ENCODE data around the gene RGS2.

RGS2 gene

DNA sequence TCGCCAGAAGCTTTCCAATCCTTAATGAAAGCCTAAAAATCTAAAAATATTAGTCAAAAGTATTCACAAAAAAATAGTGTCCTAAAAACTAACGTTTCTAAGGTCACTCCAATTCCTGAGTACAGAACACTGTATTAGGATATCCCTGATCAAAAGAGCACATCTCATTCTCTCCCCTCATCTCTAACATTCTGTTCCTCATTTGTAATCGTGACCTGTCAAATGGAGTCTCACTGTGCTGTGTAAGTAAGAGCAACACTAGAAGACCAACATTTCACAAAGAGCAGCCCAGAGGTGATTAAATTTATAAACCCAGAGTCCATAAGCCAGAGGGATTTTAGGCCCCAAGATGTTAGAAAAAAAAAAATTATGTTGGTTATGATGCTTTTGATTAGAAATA, 26.3 kb downstream of the RGS2 start:
- no peak for DNase-seq (ENCODE audit: low read depth in 2 of 2)
- no peak for TF ChIP-seq CTCF (IDR thresholded peaks at IDR 0.05; ENCODE audit: low read depth, low read length)
- H3K4me3 ChIP-seq (replicated peaks in 1 of 2; ENCODE audit: low read depth in 2 of 2, low read length in 2 of 2): no peak overlapping the region

- no peak overlapping the region for H3K4me3 ChIP-seq (replicated peaks in 1 of 2; ENCODE audit: low read depth in 2 of 2, low read length in 2 of 2)
- TF ChIP-seq CTCF (IDR thresholded peaks at IDR 0.05; ENCODE audit: low read depth, low read length): no peak
- DNase-seq (ENCODE audit: low read depth in 2 of 2): no peak
Measured at GRCh38 chr1:192839162-192840066, 30.6 kb downstream of the RGS2 start.

GRCh38 chr1:192844360-192844759, 35.5 kb downstream of the RGS2 start:
- no peak for DNase-seq (ENCODE audit: low read depth in 2 of 2)

GRCh38 chr1:192846950-192847349, 38.1 kb downstream of the RGS2 start:
- H3K4me3 ChIP-seq (replicated peaks in 1 of 2; ENCODE audit: low read depth in 2 of 2, low read length in 2 of 2): no peak overlapping the region
- DNase-seq (ENCODE audit: low read depth in 2 of 2): no peak
- no peak for TF ChIP-seq CTCF (IDR thresholded peaks at IDR 0.05; ENCODE audit: low read depth, low read length)

More at GRCh38 chr1:192844360-192844759, 35.5 kb downstream of the RGS2 start:
- TF ChIP-seq CTCF (IDR thresholded peaks at IDR 0.05; ENCODE audit: low read depth, low read length): no peak
- H3K4me3 ChIP-seq (replicated peaks in 1 of 2; ENCODE audit: low read depth in 2 of 2, low read length in 2 of 2): no peak overlapping the region

DNA sequence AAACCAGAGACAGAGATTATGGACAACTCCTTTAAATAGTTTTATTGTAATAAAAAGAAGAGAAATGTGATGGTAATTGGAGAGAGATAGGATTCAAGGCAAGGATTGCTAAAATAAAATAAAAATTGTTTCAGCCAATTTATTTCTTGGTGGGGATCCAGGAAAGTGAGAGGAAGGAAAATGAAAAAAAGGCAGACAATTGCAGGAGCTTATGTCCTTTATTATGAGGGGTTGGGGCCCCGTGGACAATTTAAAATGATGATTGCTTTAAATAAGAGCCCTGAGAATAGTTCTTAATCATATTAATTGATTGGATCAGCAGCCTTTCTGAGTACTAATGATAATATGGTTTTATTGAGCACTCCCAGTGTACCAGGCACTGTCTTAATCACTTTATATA, 40.2 kb downstream of the RGS2 start:
- no peak for TF ChIP-seq CTCF (IDR thresholded peaks at IDR 0.05; ENCODE audit: low read depth, low read length)
- DNase-seq (ENCODE audit: low read depth in 2 of 2): no peak
- H3K4me3 ChIP-seq (replicated peaks in 1 of 2; ENCODE audit: low read depth in 2 of 2, low read length in 2 of 2): no peak overlapping the region

- DNase-seq (ENCODE audit: low read depth in 2 of 2): no peak
- TF ChIP-seq CTCF (IDR thresholded peaks at IDR 0.05; ENCODE audit: low read depth, low read length): no peak
- no peak overlapping the region for H3K4me3 ChIP-seq (replicated peaks in 1 of 2; ENCODE audit: low read depth in 2 of 2, low read length in 2 of 2)
Measured at GRCh38 chr1:192849442-192849841, 40.6 kb downstream of the RGS2 start.

Data from cardiac fibroblast (primary cell).